Measurements from ENCODE around the gene SLC25A36. TPM values are rescaled to one million over a fixed set of nuclear protein-coding genes. Genes with fewer than 3 reads are reported as not detected.

The SLC25A36 gene
- total and polyA plus RNA-seq, 2 of the 4 experiments (the other 2 are of a cell fraction), result 31.3 to 76.7 TPM

- no TSS peak for BruUV-seq (replicated peaks)
- no peak overlapping the region for H2AK9ac ChIP-seq (replicated peaks; ENCODE audit: low read depth, low read length, poor library complexity)
Observed at GRCh38 chr3:140924097-140924873, 17.4 kb upstream of the SLC25A36 start.

More at GRCh38 chr3:140924097-140924873, 17.4 kb upstream of the SLC25A36 start:
- H2BK120ac ChIP-seq (ENCODE audit: low read depth, low read length), result no peak overlapping the region
- H2AK5ac ChIP-seq (ENCODE audit: low read depth, low read length), result no peak overlapping the region
- no peak overlapping the region for H4K91ac ChIP-seq (ENCODE audit: insufficient read depth, low read depth, low read length)
- ATAC-seq (ENCODE audit: low read depth) (no peak), DNase-seq (no peak)
- H4K5ac ChIP-seq (ENCODE audit: low read depth, low read length), result no peak overlapping the region
- H3K9me1 ChIP-seq (ENCODE audit: insufficient read depth, low read length), result no peaks in the 10 kb centered on the region
- H3K4ac ChIP-seq (ENCODE audit: low read depth, low read length), result no peak overlapping the region
- TF ChIP-seq, protein P1, sequence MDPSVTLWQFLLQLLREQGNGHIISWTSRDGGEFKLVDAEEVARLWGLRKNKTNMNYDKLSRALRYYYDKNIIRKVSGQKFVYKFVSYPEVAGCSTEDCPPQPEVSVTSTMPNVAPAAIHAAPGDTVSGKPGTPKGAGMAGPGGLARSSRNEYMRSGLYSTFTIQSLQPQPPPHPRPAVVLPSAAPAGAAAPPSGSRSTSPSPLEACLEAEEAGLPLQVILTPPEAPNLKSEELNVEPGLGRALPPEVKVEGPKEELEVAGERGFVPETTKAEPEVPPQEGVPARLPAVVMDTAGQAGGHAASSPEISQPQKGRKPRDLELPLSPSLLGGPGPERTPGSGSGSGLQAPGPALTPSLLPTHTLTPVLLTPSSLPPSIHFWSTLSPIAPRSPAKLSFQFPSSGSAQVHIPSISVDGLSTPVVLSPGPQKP (IDR thresholded peaks at IDR 0.05; ENCODE audit: borderline replicate concordance, low read depth, low read length), result no peak
- TF ChIP-seq RAD21 (IDR thresholded peaks at IDR 0.05; ENCODE audit: low read length), result no peak
- in situ Hi-C loops (cut with MboI; ENCODE audit: low sequenced_read_pairs) (no loop called here), intact Hi-C loops (cut with micrococcal nuclease) (no loop called here), dilution Hi-C loops (cut with HindIII; ENCODE audit: low sequenced_read_pairs, unreplicated experiment) (no loop called here)
- H3K27ac ChIP-seq (ENCODE audit: insufficient read depth, low read length), result no peak overlapping the region
- no peak overlapping the region for H2BK20ac ChIP-seq (ENCODE audit: low read depth, low read length)
- no peak overlapping the region for H3K56ac ChIP-seq (ENCODE audit: extremely low read depth, insufficient read depth, low read length)
- H3K23ac ChIP-seq (ENCODE audit: low read depth, low read length), result no peak overlapping the region
- no peak overlapping the region for H2BK15ac ChIP-seq (ENCODE audit: low read depth, low read length)
- no peak overlapping the region for H2AFZ ChIP-seq (replicated peaks; ENCODE audit: low read length, poor library complexity)
- peaks cover 8% of the 10 kb centered on the region for H3K27me3 ChIP-seq (ENCODE audit: control insufficient read depth, insufficient read depth, low read length)
- H3K18ac ChIP-seq (ENCODE audit: low read depth, low read length), result no peak overlapping the region
- no peak overlapping the region for H3K14ac ChIP-seq (replicated peaks; ENCODE audit: low read depth, low read length)
- H3K9me3 ChIP-seq (ENCODE audit: control insufficient read depth, insufficient read depth, low read length), result no peaks in the 10 kb centered on the region
- H3K4me1 ChIP-seq (ENCODE audit: control insufficient read depth, insufficient read depth, low read length), result no peaks in the 10 kb centered on the region
- H3K36me3 ChIP-seq (ENCODE audit: control insufficient read depth, insufficient read depth, low read length), result no peaks in the 10 kb centered on the region
- no CpG with 5 or more reads among the region's 6 CpGs for WGBS, 2 experiments (ENCODE audit: extremely low coverage in 2 of 2, insufficient read length in 1 of 2)
- H3K79me1 ChIP-seq (ENCODE audit: low read depth in 1 of 2, low read length in 2 of 2), result no peaks in the 10 kb centered on the region
- H4K8ac ChIP-seq (ENCODE audit: low read depth in 2 of 2, low read length in 2 of 2), result no peak overlapping the region
- H4K20me1 ChIP-seq (ENCODE audit: insufficient read depth, low read length), result no peaks in the 10 kb centered on the region
- no peak overlapping the region for H2BK5ac ChIP-seq (ENCODE audit: low read depth, low read length, poor library complexity, severe bottlenecking)
- H3K9ac ChIP-seq (ENCODE audit: low read depth, low read length), result no peak overlapping the region
- H3K4me2 ChIP-seq (ENCODE audit: low read depth, low read length), result no peak overlapping the region
- ChIA-PET CTCF (no interaction called here), POLR2A (ENCODE audit: unreplicated experiment) (no interaction called here)
- H3K4me3 ChIP-seq (ENCODE audit: insufficient read depth, low read depth, low read length), result no peak overlapping the region

Data from IMR-90 (cell line).